Vagina (tissue), 2 donors: ENCODE data around the gene DAPK3. TPM values are rescaled to one million over a fixed set of nuclear protein-coding genes. Genes with fewer than 3 reads are reported as not detected.

Source experiments
- DNase-seq, 2 donors: peaks; one replicate each; pipeline ENCODE4 v3.0.0-alpha.2; 2017; ENCODE audit errors: extremely low spot score in 2 of 2
- H3K27ac ChIP-seq: fragments of 200-600 bp; sonication (generic); one replicate; pipeline ENCODE4 v1.5.1; 2019
- H3K27me3 ChIP-seq: fragments of 200-600 bp; sonication (generic); one replicate; pipeline ENCODE4 v1.5.1; 2019
- H3K36me3 ChIP-seq, 2 donors: fragments of 200-600 bp; sonication (generic); one replicate each; pipeline ENCODE4 v1.5.1; 2017 to 2019
- H3K4me1 ChIP-seq: fragments of 200-600 bp; sonication (generic); one replicate; pipeline ENCODE4 v1.5.1; 2019
- H3K4me3 ChIP-seq, 2 donors: fragments of 200-600 bp; sonication (generic); 1 replicate in 1 of 2; 2 replicates in 1 of 2; pipeline ENCODE4 v1.5.1; 2016 to 2019
- H3K9me3 ChIP-seq: fragments of 200-600 bp; sonication (generic); one replicate; pipeline ENCODE4 v1.5.1; 2019
- POLR2A ChIP-seq, 2 donors: fragments of 450-650 bp; IDR thresholded peaks; one replicate each; pipeline ENCODE4 v1.6.1; 2017; ENCODE audit warnings: antibody characterized with exemption in 2 of 2, mild to moderate bottlenecking in 2 of 2, moderate library complexity in 2 of 2
- POLR2AphosphoS5 ChIP-seq, 2 donors: sonication (generic); formaldehyde crosslinking; IDR thresholded peaks; one replicate each; pipeline ENCODE4 v1.9.0; 2017; ENCODE audit warnings: antibody characterized with exemption in 2 of 2, mild to moderate bottlenecking in 2 of 2, low read depth in 1 of 2; ENCODE audit not compliant: insufficient read depth in 1 of 2
- intact Hi-C: fragments of 100-400 bp; cut with DNase I; formaldehyde crosslinking; loops from one replicate; pipeline ENCODE4 v1.15.1; 2023
- total RNA-seq: library from RNA; depleted of rRNA; stranded (reverse); fragments of >200 nt; gene quantifications from one replicate; pipeline ENCODE4 v1.2.3, GENCODE V29; 2016
- TF ChIP-seq, protein P1 (sequence below), 3 experiments: fragments of 450-650 bp in 2 of 3; fragments of 200-600 bp in 1 of 3; sonication (generic) in 1 of 3; IDR thresholded peaks; one replicate each; pipeline ENCODE4 v1.5.1; 2017 to 2019; ENCODE audit warnings: antibody characterized with exemption in 3 of 3, mild to moderate bottlenecking in 2 of 3, moderate library complexity in 2 of 3

DAPK3 gene
- total RNA-seq, 1 donor from 2014 or later: 62.4 TPM

DNA sequence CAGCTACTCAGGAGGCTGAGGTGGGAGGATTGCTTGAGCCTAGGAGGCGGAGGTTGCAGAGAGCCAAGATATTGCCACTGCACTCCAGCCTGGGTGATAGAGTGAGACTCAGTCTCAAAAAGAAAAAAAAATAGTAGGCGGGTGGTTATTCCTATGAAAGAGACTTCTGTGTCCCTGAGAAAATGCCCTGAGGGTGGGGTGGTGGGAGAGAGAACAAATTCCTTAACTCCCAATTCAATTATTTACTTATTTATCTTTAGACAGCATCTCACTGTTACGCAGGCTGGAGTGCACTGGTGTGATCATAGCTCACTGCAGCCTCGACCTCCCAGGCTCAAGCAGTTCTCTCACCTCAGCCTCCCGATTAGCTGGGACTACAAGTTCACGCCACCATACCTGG is 24.7 kb upstream of the DAPK3 start:
- H3K27ac ChIP-seq: no peak overlapping the region
- no peak overlapping the region for H3K4me3 ChIP-seq
- TF ChIP-seq, protein P1, sequence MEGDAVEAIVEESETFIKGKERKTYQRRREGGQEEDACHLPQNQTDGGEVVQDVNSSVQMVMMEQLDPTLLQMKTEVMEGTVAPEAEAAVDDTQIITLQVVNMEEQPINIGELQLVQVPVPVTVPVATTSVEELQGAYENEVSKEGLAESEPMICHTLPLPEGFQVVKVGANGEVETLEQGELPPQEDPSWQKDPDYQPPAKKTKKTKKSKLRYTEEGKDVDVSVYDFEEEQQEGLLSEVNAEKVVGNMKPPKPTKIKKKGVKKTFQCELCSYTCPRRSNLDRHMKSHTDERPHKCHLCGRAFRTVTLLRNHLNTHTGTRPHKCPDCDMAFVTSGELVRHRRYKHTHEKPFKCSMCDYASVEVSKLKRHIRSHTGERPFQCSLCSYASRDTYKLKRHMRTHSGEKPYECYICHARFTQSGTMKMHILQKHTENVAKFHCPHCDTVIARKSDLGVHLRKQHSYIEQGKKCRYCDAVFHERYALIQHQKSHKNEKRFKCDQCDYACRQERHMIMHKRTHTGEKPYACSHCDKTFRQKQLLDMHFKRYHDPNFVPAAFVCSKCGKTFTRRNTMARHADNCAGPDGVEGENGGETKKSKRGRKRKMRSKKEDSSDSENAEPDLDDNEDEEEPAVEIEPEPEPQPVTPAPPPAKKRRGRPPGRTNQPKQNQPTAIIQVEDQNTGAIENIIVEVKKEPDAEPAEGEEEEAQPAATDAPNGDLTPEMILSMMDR (IDR thresholded peaks at IDR 0.05): no peak
- TF ChIP-seq POLR2A (IDR thresholded peaks at IDR 0.05) (no peak), POLR2AphosphoS5 (IDR thresholded peaks at IDR 0.05; ENCODE audit: insufficient read depth in 1 of 2, low read depth in 1 of 2) (no peak)
- no peaks in the 10 kb centered on the region for H3K9me3 ChIP-seq
- H3K27me3 ChIP-seq: no peaks in the 10 kb centered on the region
- H3K36me3 ChIP-seq: no peaks in the 10 kb centered on the region
- no peaks in the 10 kb centered on the region for H3K4me1 ChIP-seq
- intact Hi-C loops: no loop called here
- DNase-seq: no peak

DNA sequence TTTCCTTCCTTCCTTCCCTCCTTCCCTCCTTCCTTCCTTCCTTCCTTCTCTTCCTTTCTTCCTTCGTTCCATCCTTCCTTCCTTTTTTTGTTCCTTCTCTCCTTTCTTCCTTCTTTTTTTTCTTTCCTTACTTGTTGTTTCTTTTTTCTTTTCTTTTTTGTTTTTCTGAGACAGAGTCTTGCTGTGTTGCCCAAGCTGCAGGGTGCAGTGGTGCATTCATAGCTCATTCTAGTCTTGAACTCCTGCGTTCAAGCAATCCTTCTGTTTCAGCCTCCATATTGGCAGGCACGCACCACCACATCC is 19.9 kb upstream of the DAPK3 start:
- TF ChIP-seq POLR2A (IDR thresholded peaks at IDR 0.05): no peak
- TF ChIP-seq, protein P1 (IDR thresholded peaks at IDR 0.05): no peak
- intact Hi-C loops: no loop called here
- no peak overlapping the region for H3K4me3 ChIP-seq
- no peak overlapping the region for H3K27ac ChIP-seq
- H3K27me3 ChIP-seq: no peaks in the 10 kb centered on the region
- no peaks in the 10 kb centered on the region for H3K9me3 ChIP-seq
- no peaks in the 10 kb centered on the region for H3K36me3 ChIP-seq
- no peak for DNase-seq
- peaks cover 26% of the 10 kb centered on the region for H3K4me1 ChIP-seq

DNA sequence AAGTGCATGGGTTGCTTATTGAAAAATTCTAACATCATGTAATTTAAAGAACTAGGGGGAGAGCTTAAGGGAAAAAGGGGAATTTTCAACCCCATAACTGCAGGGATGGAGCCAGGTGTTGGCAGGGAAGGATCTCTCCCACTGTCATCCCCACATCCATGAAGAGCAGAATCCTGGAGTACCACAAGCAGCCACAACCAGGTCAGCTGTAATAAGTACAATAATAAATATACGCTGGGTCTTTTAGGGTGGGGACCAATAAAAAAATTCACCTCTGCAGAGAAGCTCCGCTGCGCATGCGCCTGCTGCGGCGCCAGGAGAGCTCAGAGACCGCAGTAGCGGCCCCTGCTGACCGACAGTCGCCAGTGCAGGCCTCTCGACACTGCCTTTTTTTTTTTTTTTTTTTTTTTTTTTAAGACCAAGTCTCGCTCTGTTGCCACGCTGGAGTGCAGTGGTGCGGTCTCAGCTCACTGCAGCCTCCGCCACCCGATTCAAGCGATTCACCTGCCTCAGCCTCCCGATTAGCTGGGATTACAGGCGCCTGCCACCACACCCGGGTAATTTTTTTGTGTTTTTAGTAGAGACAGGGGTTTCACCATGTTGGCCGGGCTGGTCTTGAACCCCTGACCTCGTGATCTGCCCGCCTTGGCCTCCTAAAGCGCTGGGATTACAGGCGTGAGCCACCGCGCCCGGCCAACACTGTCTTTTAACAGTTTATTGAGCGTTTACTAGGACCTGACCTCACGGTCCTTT is 16.9 kb upstream of the DAPK3 start:
- TF ChIP-seq, protein P1 (IDR thresholded peaks at IDR 0.05): peak; percentile 73 to 89 (median 83)
- TF ChIP-seq POLR2A (IDR thresholded peaks at IDR 0.05) (no peak), POLR2AphosphoS5 (IDR thresholded peaks at IDR 0.05; ENCODE audit: insufficient read depth in 1 of 2, low read depth in 1 of 2) (peak; percentile 31 to 84)
- peaks cover 48% of the 10 kb centered on the region for H3K4me1 ChIP-seq
- intact Hi-C loops: loop anchor here (5.0 to 10.0 kb wide), 2 partner anchors 80 to 217 kb away; partner anchors contain the start of gene ZBTB7A
- no peak overlapping the region for H3K27ac ChIP-seq
- no peaks in the 10 kb centered on the region for H3K27me3 ChIP-seq
- H3K4me3 ChIP-seq: peak overlapping the region in 1 of 2 donors; percentile 16
- H3K9me3 ChIP-seq: no peaks in the 10 kb centered on the region
- peaks cover 0 to 16% of the 10 kb centered on the region in 2 donors for H3K36me3 ChIP-seq
- DNase-seq: no peak

DNA sequence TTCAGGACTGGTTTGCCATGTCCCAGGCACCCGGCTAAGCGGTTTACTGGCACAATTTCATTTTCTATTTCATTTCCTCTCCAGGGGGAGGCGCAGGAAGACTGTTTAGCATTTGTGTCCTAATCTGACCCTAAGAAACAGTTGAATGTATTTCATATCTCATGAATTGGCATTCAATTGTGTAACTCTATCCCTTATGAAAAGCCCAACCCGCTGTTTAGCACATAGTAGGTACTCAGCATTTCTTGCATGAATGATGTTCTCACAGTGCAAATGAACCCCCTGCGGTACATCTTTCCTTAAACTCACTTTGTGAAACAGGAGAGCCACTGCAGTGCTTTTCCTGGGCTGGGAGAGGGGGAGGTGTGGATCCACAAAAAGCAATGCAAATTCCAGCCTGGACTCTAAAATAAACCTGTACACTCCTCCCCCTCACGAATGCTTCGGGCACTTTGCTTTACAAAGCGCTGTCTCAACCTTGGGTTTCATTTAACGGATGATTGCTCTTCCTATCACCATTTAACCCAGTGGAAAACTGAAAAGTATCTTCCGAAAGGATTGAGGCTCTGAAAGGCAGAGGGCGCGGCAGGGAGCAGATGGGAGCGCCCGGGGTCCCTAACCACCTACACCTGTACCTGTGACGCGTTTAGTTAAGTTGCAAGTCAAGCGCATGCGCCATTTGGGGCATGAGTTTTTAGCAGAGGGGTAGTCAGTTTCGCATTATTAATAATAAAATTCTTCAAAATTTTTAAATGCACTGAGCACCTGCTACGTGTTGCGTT is 15.6 kb upstream of the DAPK3 start:
- Histone ChIP-seq H3K4me1 (peaks cover 49% of the 10 kb centered on the region), H3K27ac (peak overlapping the region; percentile 92), H3K27me3 (no peaks in the 10 kb centered on the region), H3K9me3 (no peaks in the 10 kb centered on the region), H3K36me3 (peaks cover 1 to 30% of the 10 kb centered on the region in 2 donors), H3K4me3 (peak overlapping the region; percentile 79 to 100)
- DNase-seq: no peak
- no peak for TF ChIP-seq POLR2A (IDR thresholded peaks at IDR 0.05)
- peak in 1 of 2 donors; percentile 57 for TF ChIP-seq POLR2AphosphoS5 (IDR thresholded peaks at IDR 0.05; ENCODE audit: insufficient read depth in 1 of 2, low read depth in 1 of 2)
- TF ChIP-seq, protein P1 (IDR thresholded peaks at IDR 0.05): peak; percentile 37 to 73 (median 47)
- intact Hi-C loops: loop anchor here (5.0 to 10.0 kb wide), 2 partner anchors 81 to 218 kb away; partner anchors contain the start of gene ZBTB7A
